HG02852 (cell line): Measurements from ENCODE around the gene KRT40.

ENCODE experiments used
- ATAC-seq: cut with Tn5 transposase; IDR thresholded peaks from one replicate; pipeline ENCODE4 v1.9.1; 2021; ENCODE audit warnings: mild to moderate bottlenecking, moderate library complexity; ENCODE audit not compliant: unreplicated experiment

Gene KRT40

GRCh38 chr17:40953881-40954280 lies 30.2 kb downstream of the KRT40 start:
- no peak for ATAC-seq

GRCh38 chr17:40952661-40953060 lies 31.5 kb downstream of the KRT40 start:
- ATAC-seq = no peak

- no peak for ATAC-seq
These were observed 32.0 kb downstream of the KRT40 start for GRCh38 chr17:40952154-40952553.

- ATAC-seq = no peak
These were observed 33.0 kb downstream of the KRT40 start for GRCh38 chr17:40951011-40951622.

- ATAC-seq = no peak
These were observed 34.0 kb downstream of the KRT40 start for GRCh38 chr17:40950176-40950575.

- no peak for ATAC-seq
These were observed 34.7 kb downstream of the KRT40 start for GRCh38 chr17:40949418-40949817.

- no peak for ATAC-seq
These were observed 36.2 kb downstream of the KRT40 start for GRCh38 chr17:40947929-40948328.

GRCh38 chr17:40945414-40945813 lies 38.7 kb downstream of the KRT40 start:
- ATAC-seq = no peak

- ATAC-seq = no peak
These were observed 39.6 kb downstream of the KRT40 start for GRCh38 chr17:40944531-40944930.

- no peak for ATAC-seq
These were observed 41.6 kb downstream of the KRT40 start for GRCh38 chr17:40942553-40942952.

GRCh38 chr17:40940266-40940665 lies 43.9 kb downstream of the KRT40 start:
- no peak for ATAC-seq

GRCh38 chr17:40938981-40939380 lies 45.1 kb downstream of the KRT40 start:
- ATAC-seq = no peak

- ATAC-seq = no peak
These were observed 46.7 kb downstream of the KRT40 start, which contains the start of gene KRT23 for GRCh38 chr17:40937384-40937819. Gene KRT23 (minus strand): TSS chr17:40937646. CDS start chr17:40936603, 1,043 bp downstream.

- ATAC-seq = no peak
These were observed 47.1 kb downstream of the KRT40 start for GRCh38 chr17:40936976-40937375.

- no peak for ATAC-seq
These were observed 47.6 kb downstream of the KRT40 start for GRCh38 chr17:40936437-40936971.

- ATAC-seq = no peak
These were observed 48.5 kb downstream of the KRT40 start for GRCh38 chr17:40935624-40936023.

- ATAC-seq = no peak
These were observed 51.5 kb downstream of the KRT40 start for GRCh38 chr17:40932608-40933007.

GRCh38 chr17:40931311-40931710 lies 52.8 kb downstream of the KRT40 start:
- ATAC-seq = no peak
